HT-29 (cell line): ENCODE results near the gene SCAP. TPM values are rescaled to one million over a fixed set of nuclear protein-coding genes. Genes with fewer than 3 reads are reported as not detected.
A peak's percentile ranks its signal among the peaks of the same experiment; 100 is the strongest.

Experiments used
- DNase-seq: peaks from one replicate; pipeline ENCODE4 v3.0.0-alpha.2; 2015; ENCODE audit warnings: low spot score
- total RNA-seq: library from RNA; depleted of rRNA; stranded (reverse); fragments of >200 nt; shearing (Covaris generic); gene quantifications from 2 replicates; pipeline ENCODE4 v1.2.3, GENCODE V29; 2014

Gene SCAP
- total RNA-seq, 1 experiment from 2014 or later: 88.1 TPM

DNA sequence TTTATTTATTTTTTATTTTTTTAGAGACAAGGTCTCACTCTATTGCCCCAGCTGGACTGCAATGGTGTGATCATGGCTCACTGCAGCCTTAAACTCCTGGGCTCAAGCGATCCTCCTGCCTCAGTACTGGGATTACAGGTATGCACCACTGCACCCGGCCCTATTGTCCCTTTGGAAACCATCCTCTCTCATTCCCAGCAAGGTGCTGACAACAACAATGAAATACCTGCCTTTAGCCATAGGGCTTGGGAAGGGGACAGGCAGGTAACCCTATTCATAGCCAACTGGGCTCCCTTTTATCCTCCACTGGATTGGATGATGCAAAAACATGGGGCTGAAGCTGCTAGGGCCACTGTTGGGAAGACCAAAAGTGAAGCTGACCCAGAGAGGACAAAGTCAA lies 43.1 kb downstream of the SCAP start:
- DNase-seq: no peak

DNA sequence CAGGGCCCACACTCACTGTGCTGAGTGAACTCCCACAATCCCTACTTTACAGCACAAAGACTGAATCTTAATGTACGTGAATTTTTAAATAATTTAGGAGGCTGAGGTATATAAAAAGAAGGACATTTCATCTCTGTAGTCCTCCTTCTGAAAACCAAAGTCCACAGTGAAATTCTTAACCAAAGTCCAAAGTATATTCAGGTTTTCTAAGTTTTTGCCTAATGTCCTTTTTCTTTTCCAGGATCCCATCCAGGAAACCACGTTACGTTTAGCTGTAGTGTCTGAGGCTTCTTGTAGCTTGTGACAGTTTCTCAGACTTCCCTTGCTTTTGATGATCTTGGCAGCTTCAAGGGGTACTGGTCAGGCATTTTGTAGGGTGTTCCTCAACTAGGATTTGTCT lies 44.5 kb downstream of the SCAP start:
- no peak for DNase-seq

DNA sequence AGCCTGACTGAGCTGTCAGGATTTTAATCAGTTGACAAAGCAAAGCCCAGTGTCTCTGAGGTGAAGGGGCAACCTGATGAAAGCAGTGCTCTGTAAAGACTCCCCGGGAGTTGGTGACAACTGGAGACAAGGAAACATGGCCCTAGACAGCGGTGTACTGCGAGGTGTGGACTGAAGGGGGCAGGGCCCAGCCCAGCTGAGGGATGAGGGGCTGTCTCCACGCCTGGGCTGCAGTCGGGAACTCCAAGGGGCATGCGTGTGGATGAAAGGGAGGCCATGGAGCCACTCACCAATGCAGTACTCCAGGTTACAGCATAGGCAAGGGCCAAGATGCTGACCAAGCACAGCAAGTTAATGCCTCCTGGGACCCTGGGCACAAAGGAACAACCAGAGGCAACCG lies 45.1 kb downstream of the SCAP start:
- DNase-seq: no peak

DNA sequence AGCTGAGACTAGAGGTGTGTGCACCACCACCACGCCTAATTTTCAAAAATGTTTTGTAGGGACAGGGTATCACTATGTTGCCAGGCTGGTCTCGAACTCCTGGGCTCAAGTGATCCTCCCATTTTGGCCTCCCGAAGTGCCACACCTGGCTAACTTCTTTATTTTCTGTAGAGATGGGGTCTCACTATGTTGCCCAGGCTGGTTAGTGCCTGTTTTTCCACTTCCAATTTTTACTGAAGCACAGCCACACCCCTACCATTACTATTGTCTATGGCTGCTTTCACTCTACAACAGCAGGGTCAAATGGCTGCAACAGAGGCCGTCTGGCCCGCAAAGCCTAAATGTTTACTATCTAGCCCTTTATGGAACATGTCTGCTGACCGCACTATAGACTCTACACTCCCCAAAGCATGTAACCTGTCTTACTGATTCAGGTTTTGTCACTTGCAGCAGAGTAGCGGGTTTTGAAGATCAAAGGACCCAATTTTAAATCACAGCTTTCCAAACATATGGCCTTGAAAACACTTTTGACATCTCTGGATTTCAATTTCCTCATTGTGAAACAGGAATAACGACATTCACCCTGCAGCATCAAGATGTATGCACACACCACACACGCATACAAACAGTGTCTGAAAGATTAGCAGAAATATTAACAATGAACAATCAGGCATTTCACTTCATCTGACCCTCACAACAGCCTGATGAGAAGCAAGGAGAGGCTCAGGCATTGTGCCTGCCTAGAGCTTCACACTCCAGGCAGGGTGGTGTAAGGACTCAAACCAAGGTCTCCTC lies 46.1 kb downstream of the SCAP start:
- no peak for DNase-seq

DNA sequence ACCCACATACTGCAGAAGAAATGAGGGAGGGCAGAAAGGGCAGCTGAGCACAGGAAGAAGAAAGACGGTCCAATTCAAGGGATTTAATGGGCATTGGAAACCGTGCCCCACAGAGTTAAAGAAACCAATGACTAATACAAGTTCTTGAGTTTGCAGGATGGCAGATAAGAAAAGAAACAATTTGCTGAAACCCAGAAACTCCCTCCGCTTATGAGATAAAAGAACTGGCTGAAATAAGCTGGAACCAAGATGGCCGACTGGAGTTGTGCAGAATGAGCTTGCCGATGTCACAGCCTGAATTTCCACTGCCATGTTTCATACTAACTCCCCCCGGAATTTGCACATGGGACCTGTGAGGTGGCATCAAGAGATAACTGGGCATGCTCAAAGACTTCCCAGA lies 47.1 kb downstream of the SCAP start:
- no peak for DNase-seq

DNA sequence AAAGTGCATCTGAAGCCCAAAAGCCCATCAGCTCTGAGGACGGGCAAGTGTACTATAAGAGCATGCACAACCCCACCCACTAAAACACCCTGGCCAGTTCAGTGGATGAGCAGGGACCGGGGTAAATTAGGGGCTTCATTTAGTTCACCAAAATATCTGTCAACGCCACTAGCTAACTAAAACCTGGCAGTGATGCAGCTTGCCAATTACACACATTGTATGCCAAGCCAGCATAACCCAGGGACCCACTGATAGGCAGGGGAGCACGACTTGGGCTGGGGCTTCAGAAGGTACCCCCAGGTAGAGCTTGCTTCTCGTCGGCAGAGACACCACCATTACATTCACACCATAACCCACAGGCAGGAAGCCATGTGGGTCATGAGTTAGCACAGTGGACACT lies 47.9 kb downstream of the SCAP start:
- DNase-seq: no peak

DNA sequence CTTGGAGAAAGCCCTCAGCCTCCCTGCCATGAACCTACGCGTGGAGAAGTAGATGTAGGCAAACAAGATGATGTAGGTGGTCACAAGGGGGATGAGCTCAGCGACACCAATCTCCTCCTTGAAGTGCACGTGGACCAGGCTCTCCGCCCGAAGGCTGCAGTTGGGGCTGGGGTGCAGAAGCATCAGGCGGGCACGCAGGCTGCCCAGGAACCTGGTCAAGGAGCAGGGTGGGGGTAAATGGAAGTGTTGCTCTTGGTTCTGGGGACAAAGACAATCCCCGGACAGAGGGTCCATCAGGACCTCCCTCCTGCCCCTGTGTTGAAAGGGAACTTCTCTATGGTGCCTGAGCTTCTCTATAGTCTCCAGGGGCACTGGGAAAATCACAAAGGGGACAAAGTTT lies 49.8 kb downstream of the SCAP start:
- DNase-seq: no peak

DNA sequence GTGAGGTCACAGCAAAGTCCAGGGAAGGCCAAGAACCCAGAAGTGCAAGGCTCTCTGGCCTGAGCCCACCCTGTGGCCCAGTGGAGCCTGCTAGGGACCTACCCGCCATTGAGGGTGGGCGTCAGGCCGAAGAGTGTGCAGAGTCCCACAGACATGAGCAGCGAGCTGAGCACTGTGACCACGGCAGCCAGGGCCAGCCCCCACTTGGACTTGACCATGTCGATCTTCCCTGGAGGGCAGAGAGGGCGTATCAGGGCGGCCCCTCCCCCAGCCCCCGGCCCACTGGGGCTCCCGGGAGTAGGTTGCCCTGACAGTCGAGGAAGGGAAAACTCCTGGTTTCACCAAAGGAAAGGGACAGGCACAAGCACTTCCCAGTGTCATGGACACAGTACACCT lies 50.4 kb downstream of the SCAP start:
- no peak for DNase-seq

DNA sequence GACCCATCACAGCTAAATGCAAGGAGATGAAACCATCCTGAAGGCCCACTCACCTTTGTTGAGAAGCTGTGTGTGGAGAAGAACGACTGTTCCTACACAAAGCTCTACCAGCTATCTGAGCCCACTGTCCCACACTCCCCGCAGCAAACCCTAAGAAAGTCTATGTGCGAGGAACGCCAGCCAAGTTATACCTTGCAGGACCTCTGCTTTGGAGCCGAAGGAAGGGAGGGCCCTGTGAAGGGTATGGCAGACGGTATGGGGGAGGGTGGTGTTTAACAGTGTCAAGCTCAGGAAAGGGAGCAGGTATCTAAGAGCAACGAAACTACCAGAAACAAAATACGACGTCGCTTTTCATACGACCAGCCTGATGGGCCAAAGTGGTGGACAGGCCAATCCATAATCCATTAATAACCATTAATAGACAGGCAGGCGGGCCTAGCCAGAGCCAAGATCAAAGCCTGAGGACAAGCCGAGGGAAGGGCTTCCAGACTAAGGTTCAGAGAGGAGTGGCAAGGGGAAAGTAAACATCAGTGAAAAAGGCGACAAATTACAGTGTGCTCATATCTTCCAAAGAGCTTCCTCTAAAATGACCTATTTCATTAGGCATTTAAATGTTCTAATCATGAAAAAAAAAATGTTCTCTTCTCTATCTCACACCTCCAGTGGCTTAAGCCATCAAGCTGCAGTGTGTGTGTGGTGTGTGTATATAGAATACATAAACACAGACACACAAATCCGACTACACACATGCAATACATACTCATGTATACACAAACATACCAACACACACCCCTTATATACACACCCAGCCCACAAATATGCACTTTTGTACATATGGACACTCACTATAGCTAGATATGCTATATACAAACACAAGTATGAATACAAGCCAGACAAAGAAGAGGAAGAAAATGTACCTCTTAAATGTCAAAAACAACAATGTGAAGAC lies 51.0 kb downstream of the SCAP start:
- no peak for DNase-seq

DNA sequence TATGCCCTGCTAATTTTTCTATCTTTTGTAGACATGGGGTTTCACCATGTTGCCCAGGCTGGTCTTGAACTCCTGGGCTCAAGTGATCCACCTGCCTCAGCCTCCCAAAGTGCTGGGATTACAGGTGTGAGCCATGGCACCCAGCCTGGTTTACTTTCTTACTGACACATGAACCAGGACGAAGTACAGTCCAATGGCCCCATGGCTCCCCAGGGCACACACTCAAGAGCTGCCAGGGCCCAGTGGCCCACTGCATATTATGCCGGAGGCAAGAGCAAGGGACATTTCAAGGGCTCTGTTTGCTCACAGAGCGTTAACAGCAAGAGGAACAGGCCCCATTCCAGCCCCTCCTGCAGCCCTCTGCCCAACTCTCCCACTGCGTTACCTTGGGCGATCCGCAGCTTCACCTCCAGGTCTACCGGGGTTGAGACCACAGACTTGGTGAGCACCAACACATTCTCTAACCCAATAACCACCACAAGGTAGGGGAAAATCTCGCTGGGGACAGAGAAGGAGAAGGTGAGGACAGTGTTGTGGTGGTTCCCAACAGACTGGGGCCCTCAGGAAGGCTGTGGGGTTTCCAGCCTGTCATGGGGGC lies 52.1 kb downstream of the SCAP start:
- no peak for DNase-seq

DNA sequence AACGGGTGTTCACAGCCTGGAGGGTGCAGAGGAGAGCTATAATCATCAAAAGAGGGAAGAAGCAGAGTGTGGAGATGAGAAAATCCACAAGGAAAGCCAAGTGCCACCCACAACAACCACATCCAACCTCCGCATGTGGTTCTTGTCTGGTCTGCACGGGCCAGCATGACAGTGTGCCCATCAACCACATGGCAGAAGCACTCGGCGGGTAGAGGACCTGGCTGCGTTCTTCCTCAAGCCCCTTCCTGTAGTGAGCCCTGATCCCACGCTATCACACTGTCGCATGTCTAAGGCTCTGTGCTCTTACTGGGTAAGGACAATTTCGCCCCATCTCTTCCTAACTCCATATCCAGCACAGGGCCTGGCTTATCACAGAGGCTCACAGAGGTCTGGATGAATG lies 53.0 kb downstream of the SCAP start:
- DNase-seq: no peak

DNA sequence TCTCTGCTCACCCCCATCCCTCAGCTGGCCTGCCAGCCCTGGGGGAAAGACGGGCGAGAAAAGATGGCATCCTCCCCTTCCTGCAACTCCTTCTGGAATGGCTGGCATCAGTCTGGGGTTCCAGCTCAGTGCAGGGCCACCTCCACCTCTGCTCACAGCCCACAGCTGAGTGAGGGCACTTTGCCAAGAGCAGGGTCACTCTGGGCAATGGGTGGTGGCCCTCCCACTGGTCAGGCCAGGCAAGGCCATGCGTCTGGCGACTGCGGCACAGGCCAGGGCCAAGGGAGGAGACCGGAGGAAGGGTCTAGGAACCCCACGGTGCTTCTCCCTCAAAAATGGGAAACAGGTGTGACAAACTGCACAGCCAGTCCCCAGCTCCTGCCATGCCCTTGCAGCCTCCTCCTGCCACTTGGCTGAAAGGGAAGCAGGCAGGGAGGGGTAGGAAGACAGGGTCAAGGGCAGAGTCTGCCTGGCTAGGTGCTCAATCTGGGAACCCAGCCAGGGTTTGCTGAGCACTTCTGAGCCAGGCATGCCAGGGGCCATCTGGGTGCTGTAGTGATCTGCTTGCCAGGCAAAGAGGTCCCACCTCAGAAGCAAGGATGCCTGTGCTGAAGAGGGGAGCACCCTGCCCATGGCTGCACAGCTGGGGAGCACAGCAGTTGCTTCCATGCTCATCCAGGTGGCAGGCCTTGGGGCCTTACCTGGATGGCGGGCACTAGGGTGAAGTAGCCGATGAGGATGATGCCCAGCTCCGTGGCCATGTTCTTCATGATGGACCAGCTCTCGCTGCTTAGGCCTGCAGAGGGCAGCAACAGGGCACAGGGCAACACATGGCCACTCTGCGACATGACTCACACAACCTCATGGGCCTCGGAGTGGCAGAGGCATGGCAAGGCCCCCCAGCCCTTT lies 53.7 kb downstream of the SCAP start:
- DNase-seq: peak; percentile 55

DNA sequence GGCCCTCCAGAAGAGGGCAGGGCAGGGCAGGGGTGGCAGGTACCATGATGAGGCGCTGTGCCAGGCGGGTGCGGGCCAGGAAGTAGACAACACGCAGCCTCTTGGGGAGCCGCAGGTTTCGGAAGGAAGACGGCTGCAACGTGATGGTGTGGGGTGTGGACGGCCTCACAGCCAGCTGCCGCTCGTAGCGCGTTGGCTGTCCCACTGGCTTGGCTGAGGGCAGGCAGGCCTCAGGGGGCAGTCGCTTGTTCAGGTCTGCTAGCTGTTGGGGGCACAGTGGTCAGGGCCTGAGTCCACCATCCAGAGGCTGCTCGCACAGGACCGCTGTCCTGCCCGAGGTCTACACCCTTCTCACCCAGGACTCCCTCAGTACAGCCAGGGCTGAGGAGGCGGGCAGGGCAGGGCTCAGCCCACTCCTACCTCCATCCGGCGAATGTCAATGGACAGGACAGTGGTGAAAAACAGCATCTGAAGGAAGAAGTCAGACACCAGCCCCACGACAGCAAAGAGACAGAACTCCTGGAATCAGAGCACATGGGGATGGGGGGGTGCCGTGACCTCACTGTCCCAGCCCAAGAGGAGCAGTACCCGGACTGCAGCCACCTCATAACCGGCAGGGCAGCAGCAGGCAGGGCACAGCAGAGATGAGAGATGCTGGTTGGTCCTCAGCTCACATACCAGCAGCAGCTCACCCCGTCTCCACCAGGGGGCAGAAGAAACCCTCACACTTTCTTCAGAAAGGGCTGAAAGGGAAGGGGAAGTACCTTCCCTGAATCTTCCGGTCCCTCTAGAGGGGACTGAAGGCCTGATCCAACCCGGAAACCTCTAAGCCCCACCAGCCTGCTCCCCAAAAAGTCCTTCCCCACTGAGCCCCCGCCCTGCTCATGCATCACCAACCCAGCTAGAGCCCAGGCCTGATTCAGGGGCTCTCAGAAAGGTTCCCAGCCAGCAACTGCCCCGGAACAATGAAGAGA lies 54.9 kb downstream of the SCAP start:
- DNase-seq: peak; percentile 86

DNA sequence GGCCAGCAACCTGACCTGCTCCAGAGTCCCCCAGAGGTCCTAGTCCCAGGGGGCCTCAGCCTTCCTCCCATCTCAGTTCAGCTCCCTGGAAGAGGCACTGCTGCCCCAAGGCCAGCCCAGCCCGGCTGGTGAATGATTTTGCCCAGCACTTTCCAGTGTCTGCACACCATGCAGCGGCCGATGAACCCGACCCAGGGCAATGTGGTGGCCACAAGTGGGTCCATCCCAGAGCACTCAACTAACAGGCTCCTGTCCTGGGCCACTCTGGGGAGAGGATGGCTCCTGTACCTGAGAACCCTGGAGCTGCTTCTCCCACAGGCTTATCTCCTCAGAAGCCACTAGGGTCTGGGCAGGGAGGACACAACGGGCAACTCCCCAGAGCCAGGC lies 55.7 kb downstream of the SCAP start:
- DNase-seq: no peak

DNA sequence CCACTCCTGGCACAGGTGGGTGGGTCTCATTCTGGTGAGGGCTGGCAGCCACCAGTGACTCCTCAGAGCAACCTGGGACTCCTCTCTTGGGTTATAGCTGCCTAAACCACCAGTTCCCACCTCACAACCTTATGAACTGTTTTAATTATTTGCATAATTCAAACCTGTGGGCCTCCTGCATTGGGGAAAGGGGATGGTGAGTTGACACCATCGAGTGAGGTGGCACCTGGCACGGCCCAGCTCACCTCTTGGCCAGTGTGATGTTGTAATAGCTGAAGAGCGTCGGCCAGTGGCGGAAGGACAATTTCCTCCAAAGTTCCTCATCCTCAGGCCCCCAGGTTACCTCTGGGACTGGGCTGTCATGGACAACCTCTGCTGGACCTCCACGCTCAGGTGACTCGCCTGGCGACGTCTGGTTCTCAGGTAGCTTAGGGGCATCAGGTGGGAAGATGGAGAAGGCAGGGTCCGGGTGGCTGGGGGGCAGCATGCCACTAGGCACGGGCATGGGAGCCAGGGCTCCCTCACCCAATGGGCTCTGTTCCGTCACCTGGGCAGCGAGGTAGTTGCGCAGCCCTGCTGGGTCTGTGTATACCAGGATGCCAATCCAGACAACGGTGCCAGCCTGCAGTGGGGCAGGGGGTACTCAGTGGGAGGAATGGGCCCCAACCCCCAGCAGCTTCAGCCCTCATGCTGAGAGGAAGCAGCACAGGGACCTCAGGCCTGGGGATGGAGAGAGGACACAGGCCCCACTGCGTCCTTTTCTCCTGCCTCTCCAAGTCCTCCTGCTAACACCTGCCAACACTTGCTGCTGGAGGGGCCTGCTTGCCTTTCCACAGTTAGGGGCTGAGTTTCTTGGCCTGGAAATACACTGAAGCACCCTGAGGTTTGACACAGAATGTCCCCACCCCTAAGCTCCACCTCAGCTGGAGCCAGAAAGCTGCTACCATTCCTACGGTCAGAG lies 56.4 kb downstream of the SCAP start:
- no peak for DNase-seq

DNA sequence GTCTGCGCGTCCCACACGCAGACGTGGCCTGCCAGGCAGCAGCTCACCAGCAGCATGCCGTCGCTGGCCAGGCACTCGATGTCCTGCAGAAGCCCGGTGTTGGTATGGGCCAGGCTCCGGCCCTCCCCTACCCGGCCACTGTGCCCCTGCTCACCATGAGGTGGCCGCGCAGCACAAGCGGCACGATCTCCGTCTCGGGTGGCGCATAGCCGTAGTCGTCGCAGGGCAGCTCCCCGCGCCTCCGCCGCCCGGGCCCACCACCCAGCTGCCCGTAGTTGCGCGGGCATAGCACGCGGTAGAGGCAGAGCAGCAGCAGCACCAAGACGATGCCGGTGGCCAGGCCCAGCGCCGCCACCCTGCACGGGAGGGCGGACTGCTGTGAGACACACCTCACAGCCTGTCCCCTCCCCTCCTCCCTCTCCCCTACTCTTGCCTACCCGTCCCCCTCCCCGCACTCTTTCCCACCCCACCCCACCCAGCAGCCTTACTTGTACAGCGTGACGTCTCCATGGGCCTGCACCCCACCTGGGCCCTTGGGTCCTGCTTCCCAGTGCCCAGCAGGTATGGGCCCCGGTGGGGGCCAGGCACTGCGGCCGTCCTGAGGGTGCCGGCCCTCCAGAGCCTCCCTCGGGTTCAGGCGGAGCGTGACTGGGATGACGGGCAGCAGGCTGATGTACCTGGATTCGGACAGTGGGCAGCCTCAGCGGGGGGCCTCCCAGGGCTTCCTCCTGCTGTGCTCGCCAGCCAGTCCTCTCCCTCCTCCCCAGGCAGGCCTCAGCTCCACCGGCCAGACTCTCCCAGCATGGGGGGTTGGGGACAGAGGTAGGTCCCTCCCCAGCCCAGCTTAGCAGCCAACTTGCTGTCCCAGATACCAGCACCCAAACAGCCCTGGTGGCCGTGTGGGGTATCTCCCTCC lies 57.3 kb downstream of the SCAP start:
- no peak for DNase-seq

DNA sequence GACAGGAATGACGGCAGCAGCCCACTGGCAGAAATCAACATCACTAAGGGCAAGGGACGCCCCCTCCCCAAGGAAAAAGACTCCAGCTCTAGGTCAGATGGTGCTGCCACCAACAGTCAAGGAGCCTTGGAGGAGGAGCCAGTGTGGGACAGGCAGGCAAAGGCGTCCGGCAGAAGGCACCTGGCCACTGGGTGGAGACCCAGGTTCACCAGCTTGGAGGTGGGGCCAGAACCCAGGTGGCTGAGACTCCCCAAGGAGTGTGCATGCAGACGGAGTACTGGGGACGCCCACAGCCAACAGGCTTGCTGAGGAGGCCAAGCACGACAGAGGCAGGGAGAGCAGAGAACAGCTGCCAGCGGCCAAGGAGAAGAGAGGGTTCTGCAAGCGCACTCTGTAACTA lies 59.7 kb downstream of the SCAP start:
- peak; percentile 59 for DNase-seq
